ENCODE results near the gene MAP4K4.

The MAP4K4 gene

DNA sequence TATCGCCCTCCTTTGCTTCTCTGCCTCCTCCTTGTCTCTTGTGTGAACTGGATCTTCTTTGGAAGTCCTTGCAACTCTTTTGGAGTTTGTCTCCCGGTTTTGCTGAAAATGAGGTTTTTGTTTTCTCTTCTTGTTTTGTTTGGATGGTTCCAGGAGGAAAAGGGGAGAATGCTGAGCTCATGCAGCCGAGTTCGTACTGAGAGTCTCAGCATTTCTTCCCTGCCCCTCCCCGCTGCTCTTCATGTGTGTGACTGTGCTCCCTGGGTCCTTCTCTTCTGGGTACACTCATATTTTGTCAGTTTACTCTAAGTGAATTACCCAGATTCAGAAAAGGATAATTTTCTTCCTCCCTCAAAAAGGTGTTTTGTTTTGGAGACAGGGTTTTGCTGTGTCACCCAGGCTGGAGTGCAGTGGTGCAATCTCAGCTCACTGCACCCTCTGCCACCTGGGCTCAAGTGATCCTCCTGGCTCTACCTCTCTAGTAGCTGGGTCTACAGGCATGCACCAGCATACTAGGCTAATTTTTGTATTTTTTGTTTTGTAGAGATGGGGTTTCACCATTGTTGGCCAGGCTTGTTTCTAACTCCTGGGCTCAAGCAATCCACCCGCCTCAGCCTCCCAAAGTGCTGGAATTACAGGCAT lies 151.4 kb downstream of the MAP4K4 start:
- no peak for DNase-seq

DNA sequence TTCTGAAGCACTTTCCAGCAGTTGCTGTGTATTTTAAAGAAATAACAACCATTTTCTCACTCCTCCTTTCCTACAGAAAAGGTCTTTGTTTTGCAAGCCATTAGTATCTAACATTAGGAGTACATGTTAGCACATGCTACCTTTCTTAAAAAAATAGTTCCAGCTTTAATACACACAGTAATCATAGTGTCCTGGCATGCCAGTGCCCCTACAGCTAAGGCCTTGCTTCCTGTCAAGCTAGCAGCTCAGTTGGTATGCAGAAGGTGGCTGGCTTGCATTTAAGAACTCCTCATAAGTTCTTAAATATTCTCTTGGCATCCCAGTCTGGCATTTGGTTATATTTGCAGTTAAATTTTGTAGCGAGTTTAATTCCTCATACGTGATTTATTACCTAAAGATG lies 152.9 kb downstream of the MAP4K4 start:
- DNase-seq: no peak

DNA sequence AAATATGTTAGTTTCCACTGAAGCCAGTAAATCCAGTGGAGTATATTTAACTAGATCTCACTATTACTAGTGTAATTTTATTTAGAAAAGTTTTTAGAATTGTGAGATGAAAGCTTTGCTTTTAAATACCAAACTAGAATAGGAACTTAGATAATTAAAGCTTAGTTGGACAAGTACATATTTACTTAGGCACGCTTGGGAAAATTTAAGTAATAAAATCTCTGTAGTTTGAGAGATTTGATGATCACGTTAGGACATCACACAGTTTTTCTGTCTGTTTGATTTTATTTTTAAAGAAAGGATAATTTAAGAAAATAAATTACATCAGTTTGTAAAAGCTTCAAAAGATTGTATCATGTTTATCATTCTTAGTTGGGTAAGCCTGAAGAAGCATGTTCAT lies 153.5 kb downstream of the MAP4K4 start:
- no peak for DNase-seq

DNA sequence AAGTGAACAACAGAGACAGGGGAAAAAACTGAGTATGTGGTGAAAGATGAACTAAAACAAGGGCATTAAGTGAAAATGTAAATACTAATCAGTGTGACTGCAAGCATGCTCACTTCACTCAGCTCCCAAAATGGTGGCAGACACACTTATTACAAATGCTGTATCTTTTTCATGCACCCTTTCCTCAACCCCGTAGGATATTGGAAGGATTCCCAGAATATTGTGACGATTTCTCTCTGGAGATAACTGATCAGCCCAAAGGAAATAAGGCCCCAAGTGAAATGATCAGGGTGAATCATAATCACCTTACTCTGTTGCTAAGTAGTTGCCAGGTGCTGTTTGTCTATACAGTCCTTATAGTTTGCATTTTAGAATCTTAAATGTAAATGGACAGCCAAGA lies 155.3 kb downstream of the MAP4K4 start:
- no peak for DNase-seq

DNA sequence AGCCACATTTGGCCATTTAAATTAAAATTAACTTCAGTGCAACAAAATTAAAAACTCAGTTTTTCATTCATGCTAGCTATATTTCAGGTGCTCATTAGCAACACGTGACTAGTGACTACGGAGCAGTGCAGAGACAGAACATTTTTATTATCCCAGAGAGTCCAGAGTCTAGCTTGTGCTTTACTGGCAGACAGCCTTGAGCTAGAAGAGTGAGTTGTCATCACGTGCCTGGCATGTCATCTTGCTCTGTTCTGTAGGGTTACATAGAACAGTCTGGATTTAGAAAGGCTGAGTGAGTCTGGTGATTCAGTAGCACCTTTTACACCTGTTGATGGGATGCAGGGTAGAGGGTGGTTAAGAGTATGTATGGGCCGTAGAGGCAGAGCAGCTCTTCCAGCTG lies 157.4 kb downstream of the MAP4K4 start:
- no peak for DNase-seq

DNA sequence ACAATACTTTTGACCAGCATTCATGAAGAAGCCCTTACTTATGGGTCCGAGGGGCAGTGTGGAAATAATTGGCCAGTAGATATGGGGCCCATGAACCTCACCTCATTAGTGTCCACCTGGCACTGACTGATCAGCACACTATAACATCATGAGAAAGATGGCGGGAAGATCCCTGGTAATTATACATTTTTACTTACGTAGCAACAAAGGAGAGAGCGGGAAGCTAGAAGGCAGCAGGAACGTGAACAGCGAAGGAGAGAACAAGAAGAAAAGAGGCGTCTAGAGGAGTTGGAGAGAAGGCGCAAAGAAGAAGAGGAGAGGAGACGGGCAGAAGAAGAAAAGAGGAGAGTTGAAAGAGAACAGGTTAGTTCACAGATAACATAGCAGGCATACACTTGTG lies 158.3 kb downstream of the MAP4K4 start:
- DNase-seq: no peak

DNA sequence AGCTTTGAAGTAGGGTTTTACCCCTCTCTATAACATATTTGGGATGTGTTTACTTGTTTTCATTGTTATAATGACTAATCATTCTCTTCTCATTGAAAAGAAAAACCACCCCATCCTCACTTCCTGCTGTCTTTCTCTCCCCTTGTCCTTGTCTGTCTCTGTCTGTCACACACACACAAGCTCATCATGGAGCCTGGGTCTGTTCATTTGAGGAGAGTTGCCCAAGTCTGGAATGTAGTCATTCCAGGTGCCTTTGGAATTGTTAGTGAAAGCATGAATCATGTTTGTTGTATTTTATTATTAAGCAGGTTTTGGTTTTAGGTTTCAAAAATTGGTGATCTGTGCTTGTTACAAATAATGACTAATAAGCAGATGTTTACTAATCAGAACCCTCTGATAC lies 160.7 kb downstream of the MAP4K4 start:
- no peak for DNase-seq

DNA sequence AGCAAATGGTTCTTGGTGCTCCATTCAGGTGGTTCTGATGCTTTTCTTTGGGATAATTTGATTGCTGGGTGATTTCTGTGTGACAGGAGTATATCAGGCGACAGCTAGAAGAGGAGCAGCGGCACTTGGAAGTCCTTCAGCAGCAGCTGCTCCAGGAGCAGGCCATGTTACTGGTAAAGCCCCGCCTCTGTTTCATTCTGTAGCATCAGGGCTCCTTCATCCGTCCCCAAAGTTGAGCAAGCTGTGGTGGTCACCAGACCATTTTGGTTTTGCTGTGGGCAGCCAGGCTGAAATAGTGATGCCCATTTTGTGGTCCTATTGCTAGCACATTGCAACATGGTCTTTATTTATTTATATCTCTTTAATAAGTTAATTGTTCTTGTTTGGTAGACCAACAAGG lies 161.4 kb downstream of the MAP4K4 start:
- no peak for DNase-seq

DNA sequence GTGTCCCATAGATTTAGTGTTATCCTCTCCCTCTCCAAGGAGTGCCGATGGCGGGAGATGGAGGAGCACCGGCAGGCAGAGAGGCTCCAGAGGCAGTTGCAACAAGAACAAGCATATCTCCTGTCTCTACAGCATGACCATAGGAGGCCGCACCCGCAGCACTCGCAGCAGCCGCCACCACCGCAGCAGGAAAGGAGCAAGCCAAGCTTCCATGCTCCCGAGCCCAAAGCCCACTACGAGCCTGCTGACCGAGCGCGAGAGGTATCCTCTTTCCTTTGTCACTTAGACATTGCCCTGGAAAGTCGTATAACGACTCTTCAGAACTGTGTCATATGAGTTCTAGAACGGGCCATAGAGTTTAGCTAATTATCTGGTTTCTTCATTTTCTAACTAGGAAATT lies 162.1 kb downstream of the MAP4K4 start:
- DNase-seq: no peak

DNA sequence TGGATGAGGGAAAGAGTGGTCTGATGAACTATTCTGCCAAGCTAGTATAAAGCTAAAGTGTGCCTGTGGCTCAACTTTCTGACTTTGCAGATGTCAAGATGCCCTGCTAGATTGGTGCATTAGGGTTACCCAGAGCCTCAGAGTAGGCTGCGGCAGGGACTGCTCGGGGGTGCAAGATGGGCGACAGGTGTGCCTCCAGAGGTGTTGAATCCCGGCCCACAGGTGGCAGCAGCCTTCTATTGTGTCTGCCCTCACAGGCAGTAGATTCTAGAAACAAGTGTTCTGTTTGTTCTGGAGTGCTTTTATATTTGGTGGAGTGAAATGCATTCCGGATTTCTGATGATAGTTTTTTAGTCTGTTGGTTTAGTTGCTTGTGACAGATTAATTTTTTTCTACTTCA lies 162.7 kb downstream of the MAP4K4 start:
- no peak for DNase-seq

DNA sequence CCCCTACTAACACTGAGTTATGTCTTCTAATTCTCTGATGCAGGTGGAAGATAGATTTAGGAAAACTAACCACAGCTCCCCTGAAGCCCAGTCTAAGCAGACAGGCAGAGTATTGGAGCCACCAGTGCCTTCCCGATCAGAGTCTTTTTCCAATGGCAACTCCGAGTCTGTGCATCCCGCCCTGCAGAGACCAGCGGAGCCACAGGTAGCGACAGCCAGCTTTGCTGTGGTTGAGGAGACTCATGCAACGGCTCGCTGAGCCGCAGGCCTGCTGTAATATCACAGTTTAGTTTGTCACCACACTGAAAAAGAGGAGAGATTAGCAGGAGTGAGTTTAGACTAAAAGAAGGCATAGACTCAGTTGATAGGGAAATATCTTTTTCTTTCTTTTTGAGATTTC lies 163.3 kb downstream of the MAP4K4 start:
- no peak for DNase-seq

DNA sequence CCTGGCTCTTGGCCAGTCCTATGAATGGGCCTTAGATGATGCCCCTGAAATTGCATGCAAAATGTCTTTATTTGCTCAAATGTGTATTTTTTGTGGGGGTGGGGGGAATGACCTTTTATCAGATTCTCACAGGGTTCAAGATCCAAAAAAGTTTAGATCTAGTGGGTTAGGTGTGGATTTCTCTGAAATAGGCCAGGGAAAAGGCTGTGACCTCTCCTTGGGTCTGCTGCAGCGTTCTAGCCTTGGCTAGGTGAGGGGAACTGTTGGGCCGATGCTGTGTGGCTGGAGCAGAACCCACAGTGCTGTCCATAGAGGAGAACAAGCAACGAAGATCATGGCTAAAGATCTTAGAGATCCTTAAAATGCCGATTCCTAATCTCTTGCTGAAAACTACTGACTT lies 163.9 kb downstream of the MAP4K4 start:
- DNase-seq: no peak

DNA sequence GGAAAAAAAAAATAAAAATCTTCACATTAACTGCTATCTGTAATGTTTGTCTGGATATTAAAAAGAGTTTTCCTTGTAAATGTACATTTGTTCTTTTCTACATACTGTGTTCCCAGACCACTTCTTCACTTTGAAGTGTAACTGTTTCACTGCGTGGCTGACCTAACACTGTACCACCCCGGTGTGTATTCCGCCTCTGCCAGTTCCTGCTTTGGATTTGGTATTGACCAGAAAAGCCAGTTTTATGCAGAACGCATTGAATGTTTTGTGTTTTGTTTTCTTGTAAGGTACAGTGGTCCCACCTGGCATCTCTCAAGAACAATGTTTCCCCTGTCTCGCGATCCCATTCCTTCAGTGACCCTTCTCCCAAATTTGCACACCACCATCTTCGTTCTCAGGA lies 166.0 kb downstream of the MAP4K4 start:
- no peak for DNase-seq

DNA sequence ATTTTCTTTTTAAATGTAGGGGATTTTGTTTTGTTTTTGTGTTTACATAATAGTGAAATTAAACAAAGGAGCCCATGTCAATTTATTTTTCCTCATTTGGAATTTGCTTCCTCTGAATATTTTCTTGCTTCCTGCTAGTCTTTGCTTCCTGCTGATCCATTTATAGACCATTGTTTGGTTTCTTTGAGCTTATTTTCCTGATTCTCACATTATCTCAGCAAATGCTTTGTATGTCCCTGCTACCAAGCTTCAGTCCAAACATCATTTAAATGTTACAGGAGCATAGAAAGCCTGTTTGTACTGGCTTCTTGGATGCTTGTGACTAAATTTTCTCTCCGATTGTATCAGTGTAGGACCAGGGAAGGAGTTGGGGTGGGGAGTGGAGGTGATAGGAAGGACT lies 166.9 kb downstream of the MAP4K4 start:
- DNase-seq: no peak

DNA sequence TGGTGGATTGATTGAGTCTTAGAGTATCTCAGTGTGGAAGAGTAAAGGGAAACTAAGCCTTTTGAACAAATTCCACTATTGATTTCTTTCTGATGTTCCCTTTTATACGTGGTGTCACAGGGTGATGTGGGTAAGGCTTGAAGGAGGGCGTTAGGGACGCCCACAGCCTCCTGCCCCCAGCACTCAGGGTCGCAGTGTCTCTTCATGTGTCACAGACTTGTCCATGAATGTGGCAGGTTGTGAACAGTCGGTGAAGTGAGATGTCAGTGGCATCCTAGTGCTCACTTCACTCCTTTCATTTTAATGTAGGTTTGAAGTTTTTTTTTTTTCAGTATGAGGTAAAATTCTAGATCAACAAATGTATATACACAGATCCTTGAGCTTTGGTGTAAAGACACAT lies 171.0 kb downstream of the MAP4K4 start:
- no peak for DNase-seq

DNA sequence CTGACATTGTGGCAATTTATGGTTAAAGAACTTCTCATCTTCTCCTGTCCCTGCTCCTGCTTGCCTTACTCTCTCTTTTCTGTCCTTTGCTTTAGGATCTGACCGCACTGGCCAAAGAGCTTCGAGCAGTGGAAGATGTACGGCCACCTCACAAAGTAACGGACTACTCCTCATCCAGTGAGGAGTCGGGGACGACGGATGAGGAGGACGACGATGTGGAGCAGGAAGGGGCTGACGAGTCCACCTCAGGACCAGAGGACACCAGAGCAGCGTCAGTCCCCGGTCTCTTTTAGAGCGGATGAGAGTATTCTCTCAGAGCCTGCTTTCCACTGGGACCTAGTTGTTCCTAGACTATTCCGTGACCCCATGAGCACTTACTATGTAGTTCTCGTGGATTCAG lies 172.0 kb downstream of the MAP4K4 start:
- no peak for DNase-seq

DNA sequence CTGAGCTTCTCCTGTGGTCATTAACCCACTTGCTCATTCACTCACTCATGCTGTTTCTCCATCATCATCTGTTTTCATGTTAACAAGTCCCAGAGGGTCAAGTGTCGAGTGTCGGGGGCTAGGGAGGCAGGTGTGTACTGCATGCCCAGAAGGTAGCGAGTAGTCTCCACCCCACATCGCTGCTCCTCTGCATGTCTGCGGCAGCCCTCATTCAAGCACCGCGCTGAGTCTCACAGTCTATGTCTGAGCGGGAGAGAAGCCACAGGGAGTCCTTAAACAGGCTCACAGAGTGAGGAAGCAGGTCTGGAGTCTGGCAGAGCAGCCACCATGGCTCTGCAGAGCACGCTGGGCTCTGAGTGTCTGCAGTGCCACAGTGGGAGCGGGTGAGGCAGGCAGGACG lies 172.9 kb downstream of the MAP4K4 start:
- no peak for DNase-seq

DNA sequence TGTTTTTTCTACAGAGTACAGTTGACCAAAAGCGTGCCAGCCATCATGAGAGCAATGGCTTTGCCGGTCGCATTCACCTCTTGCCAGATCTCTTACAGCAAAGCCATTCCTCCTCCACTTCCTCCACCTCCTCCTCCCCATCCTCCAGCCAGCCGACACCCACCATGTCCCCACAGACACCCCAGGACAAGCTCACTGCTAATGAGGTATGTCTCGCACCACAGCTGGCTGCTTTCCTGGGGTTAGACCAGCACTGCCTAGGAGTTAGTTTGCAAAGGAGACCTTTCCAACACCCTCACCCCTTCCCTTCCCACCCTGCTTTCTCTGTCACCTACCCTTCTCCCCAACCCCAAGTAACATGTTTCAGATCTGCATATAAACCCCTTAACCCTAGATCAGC lies 174.0 kb downstream of the MAP4K4 start:
- no peak for DNase-seq

DNA sequence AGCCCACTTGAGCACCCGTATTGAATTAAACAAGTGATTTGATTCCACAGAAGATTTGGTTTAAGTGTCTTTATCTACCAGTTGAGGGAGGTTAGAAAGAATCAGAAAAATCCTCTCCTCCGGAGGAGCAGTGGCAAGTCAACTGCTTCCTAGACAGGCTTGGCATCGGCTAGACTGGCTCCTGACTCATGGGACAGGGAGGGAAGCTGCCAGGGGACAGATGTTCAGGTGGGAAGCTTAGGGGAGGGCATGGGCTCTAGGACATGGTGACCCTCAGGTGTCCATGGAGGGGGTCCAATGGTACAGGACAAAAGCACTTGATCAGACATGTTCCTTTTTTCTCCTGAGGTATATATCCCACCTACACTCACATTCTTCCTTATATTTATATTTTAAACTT lies 175.0 kb downstream of the MAP4K4 start:
- DNase-seq: no peak

DNA sequence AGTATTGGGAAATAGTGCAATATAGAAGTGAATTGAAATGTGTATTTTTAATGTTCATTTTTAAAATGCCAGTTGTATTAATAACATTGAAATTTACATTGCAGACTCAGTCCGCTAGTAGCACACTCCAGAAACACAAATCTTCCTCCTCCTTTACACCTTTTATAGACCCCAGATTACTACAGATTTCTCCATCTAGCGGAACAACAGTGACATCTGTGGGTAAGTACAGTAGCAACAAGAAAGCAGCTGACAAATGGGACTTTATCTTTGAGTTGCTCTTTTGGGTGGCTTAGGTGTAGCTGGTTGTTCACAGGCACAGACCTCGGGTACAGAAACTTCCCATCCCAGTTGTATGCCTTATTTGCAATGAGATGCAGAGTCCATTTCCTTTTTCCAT lies 176.0 kb downstream of the MAP4K4 start:
- no peak for DNase-seq

DNA sequence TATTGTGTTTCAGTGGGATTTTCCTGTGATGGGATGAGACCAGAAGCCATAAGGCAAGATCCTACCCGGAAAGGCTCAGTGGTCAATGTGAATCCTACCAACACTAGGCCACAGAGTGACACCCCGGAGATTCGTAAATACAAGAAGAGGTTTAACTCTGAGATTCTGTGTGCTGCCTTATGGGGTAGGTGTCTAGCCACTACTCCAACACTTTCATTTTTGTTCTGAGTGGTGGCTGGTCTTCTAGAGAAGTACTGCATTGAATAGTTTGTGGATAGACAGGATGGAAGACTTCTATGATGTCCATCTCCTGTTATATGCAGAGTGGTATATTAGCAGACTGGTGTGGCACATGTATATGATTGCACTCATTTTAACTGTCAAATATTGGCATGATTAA lies 176.6 kb downstream of the MAP4K4 start:
- no peak for DNase-seq

DNA sequence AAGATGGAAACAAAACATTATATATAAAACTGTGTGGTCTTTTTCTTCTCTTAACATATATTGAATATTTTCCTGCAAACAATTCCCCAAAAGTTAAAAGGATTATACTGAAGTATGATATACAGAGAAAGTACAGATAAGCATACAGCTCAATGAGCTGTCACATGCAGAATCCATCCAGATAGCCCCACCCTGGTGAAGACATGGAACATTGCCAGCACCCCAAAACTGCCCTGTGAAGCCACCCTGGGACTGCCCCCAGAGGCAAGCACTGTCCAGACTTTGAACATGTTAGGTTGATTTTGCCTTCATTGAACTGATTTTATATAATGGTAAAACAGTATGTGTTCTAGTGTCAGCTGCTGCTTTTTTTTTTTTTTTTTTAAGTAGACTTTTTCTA lies 182.0 kb downstream of the MAP4K4 start:
- no peak for DNase-seq

DNA sequence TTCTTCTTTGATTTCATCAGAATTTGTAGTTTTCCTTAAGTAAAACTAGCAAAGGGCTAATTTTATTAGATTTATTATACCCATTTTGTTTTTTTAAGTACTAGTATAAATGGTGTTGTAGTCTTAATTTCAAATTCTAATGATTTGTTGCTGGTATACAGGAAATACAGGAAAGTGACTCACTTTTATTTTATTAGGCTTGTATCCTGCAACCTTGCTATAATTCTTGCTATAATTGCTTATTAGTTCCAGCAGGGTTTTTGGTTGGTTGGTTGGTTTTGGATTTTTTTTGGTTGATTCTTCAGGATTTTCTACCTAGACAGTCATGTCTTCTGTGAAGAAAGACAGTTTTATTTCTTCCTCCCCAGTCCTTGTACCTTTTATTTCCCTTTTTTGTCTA lies 183.6 kb downstream of the MAP4K4 start:
- DNase-seq: no peak

DNA sequence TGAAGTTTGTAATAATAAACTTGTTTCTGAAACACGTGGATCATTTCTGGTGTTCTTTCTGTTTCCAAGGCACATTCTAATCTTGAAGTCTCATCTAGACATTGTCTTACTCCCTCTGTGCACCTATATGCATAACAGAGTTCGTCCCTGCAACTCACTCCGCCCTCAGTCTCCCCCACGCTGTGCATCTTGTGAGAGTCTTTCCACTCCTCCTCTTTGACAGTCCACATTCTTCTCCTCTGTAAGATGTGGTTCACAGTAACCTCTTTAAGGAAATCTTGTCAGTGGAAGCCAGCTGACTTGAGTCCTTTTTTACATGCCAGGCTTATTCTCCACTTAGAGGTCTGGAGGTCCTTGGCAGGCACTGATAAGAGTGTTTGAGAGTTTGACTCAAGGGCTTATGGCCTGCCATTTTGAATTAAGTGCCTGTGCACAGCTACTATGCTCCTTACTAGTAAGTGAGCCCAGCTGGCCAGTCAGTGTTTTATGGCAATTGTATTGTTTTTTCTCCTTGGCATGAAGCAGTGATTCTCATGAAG lies 185.3 kb downstream of the MAP4K4 start:
- no peak for DNase-seq

DNA sequence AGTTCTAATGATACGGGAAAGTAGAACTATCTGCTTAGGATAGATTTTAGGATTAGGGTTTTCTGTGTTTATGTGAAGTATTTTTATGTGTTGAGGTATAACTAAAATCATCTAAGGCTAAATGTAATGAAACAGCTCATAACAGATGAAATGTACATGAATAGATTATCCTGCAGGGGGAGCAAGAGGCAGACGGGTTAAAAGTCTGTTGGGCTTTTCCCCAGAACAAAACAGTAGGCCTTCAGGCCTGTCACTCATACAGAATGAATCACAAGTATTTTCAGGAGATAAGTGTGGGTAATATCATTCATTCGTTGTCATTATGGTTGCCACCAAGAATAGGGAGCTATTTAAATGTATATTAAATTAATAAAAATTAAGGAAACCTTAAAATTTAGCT lies 186.4 kb downstream of the MAP4K4 start:
- DNase-seq: no peak

DNA sequence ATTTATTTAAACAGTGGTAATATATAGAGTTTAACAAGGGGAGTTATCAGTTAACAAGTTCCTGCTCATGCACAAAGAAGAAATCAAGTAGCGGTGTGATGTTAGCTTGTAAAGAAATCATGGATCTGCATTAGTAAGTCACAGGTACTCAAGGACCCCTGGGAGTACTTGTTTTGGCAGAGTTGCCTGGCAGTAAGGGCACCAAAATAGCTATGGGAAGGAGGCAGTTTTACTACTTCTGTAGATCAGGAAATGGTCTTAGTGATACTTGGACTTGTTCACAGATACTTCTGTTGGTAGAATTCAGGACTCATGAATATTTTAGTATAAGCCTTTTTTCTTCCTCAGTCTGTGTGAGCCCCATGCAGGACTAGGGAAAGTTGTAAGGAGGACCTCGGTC lies 186.9 kb downstream of the MAP4K4 start:
- no peak for DNase-seq

Data from CD4-positive, alpha-beta T cell treated with Interleukin-15 for 1 hour (primary cell).